HG02885 (cell line): ENCODE measurements around the gene FBLN2.
"Not testable (repeated sequence)": the region's sequence is repeated elsewhere in the genome, so short reads cannot be mapped to it uniquely, and the experiment has no call there.

Experiments
- ATAC-seq: cut with Tn5 transposase; IDR thresholded peaks from one replicate; pipeline ENCODE4 v1.9.1; 2021; ENCODE audit warnings: mild to moderate bottlenecking; ENCODE audit not compliant: unreplicated experiment, poor library complexity

The FBLN2 gene

DNA sequence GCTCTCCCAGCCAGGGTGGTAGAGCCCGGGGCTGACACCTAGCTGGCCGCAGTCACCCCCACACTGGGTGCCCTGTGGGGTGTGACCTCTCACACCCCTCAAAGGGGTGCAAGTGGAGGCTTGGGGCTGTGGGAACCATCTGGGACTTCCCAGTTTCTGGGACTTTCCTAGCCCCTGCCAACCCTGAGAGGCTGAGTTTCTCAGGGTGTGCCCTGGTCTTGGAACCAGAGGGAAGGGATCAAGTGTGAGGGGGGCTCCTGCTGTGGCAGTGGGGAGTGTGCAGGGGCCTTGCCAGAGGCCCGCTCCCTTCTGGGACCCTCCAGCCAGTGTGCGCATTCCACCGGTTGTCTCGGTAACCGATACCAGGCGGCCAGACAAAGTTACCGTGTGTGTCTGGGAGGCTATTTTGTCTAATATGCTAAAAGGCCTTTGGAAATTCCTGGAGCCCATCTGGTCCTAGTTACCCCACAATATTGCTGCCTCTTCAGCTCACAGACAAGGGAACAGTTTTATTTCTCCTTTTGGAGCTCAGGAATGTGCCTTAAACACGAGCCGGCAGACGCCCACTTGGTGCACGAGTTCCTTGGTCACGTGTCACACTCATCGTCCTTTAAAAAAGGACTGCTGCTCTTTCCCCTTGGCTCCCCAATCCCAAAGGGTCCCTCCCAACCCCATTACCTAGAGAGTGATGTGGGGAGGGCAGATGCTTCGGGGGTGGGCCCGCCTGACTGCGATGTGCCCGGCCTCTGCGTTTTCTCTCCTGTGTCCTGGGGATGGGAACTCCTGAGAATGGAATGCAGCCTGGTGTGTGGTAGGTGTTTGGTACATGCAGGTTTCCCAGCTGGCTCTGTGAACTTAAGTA is 35.6 kb upstream of the FBLN2 start:
- ATAC-seq, result no peak

DNA sequence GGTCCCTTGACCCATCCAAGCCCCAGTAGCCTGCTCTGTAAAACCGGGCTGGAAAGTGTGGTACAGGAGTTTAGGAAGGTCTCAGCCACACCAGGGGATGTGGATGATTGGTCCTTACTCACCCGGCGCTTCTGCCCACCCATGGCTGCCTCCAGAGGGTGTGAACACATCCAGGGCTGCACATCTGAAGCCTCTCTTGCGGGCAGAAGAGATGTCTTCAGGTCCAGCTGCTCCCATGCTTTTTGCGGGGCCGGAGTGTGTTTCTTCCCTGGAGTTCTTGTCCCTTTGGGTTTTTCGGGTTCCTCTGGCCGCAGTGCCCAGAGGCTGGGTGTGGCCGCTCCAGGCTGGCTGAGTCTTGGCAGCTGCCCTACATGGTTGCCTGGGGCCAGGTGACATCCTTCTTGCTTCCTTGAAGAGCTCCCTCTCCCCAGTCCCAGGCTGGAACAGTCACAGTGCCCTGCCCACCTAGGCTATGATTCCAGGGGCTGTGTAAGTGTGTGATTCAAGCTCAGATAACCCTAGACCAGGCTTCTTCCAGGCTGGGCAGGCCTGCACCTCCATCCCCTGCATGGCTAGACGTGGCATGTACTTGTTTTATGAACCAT is 34.9 kb upstream of the FBLN2 start:
- ATAC-seq, result no peak

GRCh38 chr3:13514639-13515435 is 34.1 kb upstream of the FBLN2 start:
- ATAC-seq, result no peak

DNA sequence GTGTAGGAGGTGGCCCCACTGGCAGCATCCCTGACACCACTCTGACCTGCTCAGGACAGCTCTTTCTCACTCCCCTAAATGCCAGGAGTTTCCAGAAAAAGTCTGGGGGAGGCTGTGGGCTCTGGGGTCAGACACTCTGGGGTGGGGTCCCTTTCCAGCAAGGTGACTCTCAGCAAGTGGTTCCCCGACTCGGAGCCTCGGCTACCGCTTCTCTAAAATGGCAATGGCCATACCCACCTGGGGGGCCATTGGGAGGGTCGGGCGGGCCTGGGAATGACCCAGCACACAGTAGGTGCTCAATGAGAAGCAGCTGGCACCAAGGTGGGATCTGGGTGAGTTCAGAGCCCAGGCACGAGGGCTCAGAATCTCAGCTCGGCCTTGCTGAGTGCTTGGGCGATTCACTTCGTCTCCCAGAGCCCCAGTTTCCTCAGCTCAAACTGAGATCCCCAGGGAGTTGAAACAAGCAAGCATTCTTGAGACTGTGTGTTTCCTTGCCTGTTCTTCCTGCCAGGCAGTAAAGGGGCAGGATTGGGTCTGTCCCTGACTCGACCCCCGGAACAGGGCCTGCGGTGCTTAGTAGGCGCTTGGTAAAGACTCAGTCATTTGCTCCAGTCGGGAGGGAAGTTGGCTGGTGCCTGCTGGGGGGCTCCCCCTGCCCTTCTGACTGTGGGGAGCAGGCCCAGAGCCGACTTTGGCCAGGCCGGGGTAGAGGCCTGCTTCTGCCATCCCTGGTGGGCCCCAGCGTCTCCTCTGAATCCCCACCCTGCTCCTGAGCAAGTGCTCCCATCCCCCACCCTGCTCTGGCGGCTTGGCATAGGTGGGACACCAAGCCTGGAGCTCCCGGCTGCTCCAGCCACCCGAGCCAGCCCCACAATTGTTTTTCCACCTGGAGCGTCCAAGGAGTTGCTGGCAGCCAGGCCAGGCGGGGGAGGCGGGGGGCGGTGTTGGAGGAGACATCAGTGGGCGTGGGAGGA is 32.9 kb upstream of the FBLN2 start:
- ATAC-seq, result no peak

DNA sequence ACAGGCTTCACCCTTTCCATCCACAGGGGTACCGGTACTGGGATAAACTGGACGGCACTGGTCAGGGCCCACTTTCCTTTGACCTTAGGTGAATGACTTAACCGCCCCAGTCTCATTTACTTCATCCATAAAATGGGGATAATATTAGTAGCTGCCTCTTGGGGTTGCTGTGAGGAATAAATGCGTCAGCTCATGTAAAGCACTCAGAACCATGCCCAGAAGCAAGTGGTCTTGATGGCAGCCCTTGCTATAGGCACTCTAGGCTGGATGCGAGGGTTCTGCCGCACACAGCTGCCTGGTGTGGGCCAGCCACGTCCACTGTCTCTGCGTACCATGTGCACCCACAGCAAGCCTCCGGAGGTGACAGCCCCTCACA is 32.2 kb upstream of the FBLN2 start:
- ATAC-seq, result no peak

- ATAC-seq, result no peak
Observed at GRCh38 chr3:13517253-13517977, 31.5 kb upstream of the FBLN2 start.

- no peak for ATAC-seq
Observed at GRCh38 chr3:13518516-13518953, 30.4 kb upstream of the FBLN2 start.

DNA sequence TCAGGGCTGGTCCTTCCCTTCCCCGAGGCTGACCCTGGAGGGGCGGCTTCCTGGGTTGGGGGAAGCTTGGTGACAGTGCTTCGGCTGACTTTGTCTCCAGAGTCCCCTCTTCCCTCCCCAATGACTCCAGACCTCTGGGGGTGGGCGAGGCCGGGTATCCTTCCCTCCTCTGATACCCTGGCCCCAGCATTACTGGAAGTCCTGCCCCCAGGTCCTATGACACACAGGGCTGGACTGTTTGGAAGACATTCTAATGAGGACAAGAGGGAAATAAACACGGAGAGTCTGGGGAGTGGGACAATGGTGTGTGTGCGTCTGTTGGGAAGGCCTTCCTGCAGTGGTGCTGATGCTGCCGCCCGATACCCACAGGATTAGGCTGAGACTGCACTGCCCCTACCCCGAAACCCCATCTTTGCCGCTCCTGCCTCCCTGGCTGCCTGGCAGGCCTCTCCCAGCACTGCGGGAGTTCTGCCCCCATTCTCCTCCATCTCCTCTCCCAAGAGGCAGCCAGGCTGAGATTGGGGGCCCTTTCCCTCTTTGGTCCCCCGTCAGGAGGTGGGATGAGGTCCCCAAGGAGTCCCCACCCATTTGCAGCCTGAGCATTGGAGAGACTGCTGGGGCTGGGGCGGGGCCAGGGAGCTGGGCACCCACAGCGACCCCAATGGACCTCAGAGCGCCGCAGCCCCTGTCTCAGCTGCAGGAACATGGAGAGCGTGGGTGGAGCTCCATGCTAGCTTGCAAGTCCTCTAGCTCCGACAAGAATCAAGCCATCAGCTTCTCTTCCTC is 29.7 kb upstream of the FBLN2 start:
- ATAC-seq, result no peak

- ATAC-seq, result no peak
Observed at GRCh38 chr3:13520326-13520880, 28.5 kb upstream of the FBLN2 start.

DNA sequence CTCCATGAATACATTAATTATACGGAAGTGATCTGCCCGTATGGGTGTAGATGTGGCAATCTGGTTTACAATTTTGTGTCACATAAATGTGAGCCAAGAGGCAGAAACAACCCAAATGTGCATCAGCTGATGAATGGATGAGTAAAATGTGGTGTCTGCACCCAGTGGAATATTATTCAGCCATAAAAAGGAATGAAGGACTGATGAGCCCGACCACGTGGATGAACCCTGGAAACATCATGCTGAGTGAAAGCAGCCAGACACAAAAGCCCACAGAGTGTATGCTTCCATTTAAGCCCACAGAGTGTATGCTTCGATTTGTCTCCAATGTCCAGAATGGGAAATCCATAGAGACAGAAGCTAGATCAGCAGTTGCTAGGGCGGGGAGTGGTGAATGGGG is 27.6 kb upstream of the FBLN2 start:
- no peak for ATAC-seq

- not testable (repeated sequence) for ATAC-seq
Observed at GRCh38 chr3:13521749-13522148, 27.2 kb upstream of the FBLN2 start.

DNA sequence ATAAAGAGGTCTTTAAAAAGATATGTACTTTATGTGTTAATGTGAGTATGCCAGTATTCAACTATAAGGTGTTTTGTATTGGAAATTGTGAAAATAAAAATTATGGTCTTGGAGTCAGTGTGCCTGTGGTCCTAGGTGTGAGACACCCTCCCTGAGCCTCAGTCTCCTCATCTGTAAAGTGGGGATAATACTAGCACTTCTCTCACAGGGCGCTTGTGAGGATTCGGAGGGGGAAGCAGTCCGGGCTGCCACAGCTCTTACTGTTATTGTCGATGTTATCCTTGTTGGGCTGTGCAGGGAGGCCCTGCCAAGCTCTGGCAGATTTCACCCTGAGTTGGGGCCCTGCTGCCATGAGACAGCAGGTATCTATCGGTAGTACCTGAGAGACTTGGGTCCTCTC is 26.7 kb upstream of the FBLN2 start:
- no peak for ATAC-seq

- ATAC-seq, result no peak
Observed at GRCh38 chr3:13524979-13525669, 23.8 kb upstream of the FBLN2 start.

- ATAC-seq, result no peak
Observed at GRCh38 chr3:13525827-13526625, 22.9 kb upstream of the FBLN2 start.

- no peak for ATAC-seq
Observed at GRCh38 chr3:13526626-13526949, 22.3 kb upstream of the FBLN2 start.

GRCh38 chr3:13528217-13528867 is 20.6 kb upstream of the FBLN2 start:
- ATAC-seq, result no peak
